Left renal cortex interstitium (tissue), 4 donors: Measurements from ENCODE around the gene TTC7B. TPM values are rescaled to one million over a fixed set of nuclear protein-coding genes. Genes with fewer than 3 reads are reported as not detected.
"Not testable (repeated sequence)": the region's sequence is repeated elsewhere in the genome, so short reads cannot be mapped to it uniquely, and the experiment has no call there.

ENCODE experiments used
- DNase-seq, 4 donors: peaks; one replicate each; pipeline ENCODE4 v3.0.0-alpha.2; 2013; ENCODE audit warnings: low read depth in 4 of 4, low spot score in 2 of 4, missing footprints in 1 of 4
- polyA plus RNA-seq, 4 donors: library from polyadenylated mRNA; unstranded; fragments of 120-200 nt; gene quantifications; one replicate each; pipeline ENCODE4 v1.2.1, GENCODE V29; 2013; ENCODE audit not compliant: insufficient read length in 4 of 4

The TTC7B gene
- polyA plus RNA-seq, 4 donors, result 42.1 to 52.1 (median 45.3) TPM

DNA sequence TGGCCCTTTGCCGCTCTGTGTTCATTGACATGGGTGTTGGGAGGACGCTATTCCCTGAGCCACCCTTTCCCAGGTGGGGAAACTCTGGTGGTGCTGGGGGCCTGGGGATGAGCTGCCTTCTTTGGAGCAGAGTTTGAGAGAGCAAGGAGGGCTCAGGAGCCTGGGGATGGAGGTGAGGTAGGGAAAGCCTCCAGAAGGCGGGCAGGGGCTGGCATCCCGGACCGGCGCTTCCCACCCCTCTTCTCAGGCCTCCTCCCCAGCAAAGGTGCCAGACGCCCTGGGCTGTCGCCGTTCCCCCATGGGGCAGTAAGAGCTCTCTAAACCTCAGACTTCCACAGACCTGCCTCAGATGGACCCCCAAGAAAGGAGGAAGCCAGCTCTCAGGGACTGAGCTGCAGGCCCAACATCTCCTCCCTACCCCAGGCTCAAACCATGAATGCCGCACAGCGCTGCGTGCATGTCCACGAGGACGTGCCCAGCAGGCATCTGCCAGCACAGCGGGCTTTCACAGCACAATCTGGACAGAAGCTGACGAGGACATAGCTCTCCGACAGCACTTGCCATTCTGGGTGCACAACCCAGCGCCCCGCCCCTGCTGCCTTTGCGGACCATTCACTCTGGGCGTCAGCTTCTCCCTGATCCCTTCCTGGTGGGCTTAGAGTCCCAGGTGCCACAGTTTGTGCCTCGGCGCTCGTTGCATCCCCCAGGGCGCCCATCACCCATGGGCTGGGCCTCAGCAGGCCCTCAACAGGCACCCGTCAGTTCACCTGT lies 14.9 kb upstream of the TTC7B start:
- DNase-seq, result no peak

DNA sequence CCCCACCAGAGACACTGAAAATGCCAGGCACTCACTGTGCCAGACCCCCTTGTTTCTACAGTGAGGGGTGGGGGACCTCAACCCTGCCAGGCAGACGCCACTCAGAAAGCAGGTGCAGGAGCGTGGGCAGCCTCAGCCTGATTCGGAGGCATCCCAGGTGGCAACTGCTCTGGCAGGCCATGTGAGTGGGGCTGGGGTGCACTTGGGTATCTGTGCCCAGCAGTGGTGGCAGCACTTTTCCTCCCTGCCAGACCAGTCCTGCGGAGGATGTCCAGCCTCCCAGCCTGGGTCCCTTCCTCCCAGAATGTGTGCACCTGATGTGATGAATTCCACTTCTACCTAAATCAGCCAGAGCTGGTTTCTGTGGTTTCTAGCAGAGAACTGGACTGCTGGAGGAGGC lies 13.4 kb upstream of the TTC7B start:
- DNase-seq, result no peak

DNA sequence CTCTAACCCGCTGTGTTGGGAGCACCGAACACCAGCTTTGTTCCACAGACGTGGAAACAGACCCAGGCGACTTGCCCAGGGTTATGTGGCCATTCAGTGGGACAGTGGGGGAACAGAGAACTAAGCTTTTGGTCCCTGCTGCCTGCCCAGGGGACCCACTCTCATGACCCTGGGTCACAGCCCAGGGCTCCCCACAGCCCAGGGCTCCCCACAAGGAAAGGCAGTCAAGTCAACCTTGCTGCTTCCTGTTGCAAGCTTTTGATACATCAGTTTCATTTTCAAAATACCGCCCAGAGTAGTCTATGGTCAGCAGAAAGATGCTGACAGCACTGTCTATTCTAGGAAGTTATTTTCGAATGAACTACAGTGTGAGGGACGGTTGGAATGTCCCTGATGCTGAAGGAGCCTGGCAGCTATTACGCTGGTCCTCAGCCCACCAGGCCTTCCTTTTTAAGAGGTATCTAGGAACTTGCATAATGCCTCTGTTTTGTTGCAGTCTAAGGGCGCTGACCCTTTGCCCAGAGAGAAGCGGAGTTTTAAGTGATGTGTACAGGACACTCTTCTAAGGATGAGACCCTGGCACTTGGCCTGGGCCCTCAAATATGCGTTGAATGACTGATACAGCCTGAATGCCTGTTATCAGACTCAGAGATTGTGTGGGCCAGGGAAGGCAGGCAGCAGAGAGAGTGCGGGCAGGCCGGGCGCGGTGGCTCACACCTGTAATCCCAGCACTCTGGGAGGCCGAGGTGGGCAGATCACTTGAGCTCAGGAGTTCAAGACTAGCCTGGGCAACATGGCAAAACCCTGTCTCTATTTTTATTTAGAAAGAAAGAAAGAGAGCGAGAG lies 12.6 kb upstream of the TTC7B start:
- DNase-seq, result no peak

DNA sequence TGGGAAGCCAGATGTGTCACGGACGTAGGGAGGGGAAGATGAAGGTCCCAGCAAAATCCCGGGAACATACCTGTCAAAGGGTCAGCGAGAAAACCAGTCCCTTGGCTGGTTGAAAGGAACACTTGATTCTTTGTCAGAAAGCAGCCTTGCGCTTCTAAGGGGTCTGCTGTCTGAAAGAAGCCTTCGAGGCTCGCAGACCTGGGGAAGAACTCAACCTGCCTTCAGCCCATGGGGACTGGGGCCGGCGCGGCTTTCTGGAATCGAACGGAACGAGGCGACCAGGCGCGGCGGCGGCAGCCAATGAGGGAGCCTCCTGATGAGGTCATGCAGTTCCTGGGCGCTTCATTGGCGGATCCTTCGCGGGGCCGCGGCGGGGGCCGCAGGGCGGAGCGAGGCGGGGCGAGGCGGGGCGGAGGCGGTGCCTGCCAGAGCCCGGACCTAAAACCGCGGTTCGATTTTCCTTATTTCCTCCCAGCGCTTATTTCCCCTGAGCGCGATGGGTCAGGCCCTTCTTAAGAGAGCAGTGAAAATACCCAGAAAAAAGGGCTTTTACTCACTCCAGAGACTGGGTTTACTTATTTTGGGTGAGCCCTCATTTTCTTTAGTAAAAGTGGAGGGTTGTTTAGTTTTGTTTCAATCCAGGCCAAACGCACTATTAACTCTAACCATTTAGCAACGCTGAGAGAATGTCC lies 11.8 kb upstream of the TTC7B start:
- peak; percentile 64 to 86 (median 76) for DNase-seq

DNA sequence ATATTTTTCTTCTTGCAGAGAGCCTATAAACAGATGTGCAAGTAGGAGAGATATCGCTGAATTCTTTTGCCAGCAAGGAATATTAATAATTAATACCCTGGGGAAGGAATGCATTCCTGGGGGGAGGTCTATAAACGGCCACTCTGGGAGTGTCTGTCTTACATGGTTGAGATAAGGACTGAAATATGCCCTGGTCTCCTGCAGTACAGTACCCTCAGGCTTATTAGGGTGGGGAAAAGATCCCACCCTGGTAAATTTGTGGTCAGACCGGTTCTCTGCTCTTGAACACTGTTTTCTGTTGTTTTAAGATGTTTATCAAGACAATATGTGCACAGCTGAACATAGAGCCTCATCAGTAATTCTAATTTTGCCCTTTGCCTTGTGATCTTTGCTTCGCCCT lies 7.3 kb upstream of the TTC7B start:
- DNase-seq, result not testable (repeated sequence)

DNA sequence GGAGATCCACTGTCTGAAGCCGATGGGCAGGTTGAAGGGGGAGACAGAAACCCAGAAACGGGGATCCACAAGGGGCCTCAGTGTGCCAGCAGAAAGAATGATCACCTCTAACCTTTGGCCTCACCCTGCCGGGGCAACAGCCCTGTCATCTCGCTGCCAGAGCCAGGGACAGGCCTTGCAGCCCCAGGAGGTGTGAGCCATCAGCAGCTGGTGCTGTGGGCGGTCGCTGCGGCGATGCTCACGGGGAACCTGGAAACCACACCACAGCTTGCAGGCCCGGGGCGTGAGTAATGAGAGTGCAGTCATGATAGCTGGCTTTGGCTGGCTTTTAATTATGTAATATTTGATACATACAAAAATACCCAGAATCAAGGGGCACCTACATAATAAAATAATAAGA lies 4.7 kb upstream of the TTC7B start:
- DNase-seq, result no peak

DNA sequence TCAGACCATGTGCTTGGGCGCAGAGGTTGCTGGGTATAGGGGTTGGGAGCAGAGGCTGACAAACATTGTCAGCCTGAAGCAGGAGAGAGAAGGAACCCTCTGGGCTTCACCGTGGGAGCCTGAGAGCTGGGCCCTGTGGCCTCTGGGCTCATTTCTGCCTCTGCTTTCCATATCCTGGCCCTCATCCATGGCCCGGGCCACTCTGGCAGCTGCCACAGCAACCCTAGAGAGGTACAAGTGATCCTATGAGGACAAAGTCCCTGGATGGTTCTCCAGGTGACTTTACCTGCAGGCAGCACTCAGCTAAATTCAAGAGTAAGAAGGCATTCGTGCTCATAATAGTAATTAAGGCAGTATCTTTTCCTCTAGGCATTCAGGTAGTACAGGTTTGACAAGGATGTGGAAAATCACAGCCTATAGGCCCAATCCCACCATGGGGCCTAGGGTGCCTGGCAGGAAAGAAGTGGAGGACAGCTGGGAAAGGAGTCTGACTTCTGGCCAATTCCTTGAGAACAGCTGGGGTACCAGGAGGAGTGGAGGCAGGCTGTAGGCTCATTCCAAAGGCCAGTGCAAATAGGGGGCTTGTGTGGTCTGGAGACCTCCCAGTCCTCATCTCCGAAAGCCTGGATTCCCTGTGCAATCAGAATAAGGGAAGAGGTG lies 3.6 kb upstream of the TTC7B start:
- DNase-seq, result no peak

DNA sequence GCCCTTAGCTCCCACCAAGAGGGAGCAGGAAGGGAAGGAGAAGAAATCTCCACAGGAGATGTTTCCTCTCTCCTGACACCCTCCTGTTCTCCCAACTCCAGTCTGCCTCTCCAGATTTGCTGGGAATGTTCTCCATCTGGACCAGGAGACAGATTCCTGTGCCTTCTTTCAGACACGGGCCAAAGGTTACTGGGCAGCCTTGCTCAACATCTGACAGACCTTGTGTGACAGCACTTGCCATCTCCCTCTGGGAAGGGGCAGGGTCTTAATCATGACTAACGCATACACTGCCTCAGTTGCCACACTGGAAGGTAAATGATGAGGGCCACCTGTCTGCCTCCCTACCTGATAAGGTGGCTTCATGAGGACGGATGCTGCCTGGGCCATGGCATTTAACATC lies 2.5 kb upstream of the TTC7B start:
- no peak for DNase-seq

DNA sequence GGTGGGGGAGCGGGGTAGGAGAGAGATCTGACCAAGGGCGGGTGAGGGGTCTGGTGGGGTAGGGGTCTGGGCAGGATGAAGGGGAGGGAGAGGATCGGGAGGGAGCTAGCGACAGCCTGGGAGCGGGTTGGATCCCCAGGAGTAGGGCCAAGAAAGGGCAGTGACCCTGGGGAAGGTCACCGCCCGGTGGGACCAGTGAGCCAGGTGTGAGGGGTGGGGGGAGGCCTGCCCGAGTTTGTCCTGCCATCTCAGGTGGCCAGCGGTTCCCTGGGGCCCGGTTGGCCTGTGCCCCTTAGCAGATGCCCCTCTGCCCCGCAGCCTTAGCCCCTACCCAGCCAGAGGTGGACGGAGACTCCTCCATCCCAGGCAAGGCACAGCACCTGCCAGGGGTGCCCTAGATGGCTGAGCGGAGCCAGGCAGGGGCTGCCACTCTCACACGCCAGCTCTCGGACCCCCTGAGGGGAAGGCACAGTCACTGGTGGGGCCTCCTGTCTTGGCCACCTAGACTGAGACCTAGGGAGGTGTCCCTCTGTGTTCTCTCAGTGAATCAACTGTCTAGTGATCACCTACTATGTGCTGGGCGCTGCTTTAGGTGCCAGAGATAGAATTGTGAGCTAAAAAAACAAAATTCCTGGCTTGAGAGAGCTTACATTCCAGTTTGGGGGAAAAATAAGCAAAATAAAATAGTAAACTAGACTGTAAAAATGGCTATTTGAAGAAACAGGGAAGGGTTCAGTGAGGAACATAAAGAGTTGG lies 629 bp upstream of the TTC7B start:
- no peak for DNase-seq

DNA sequence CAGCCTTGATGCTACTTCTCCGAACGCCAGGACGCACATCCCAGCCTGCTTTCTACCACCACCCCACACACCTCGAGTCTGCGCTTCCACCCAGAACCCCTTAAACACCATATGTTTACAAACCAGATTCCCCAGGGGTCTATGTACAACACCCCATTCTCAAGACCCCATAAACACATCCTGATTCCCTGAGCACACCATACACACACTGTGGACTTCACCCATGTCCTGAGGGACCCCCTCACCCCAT lies 733 bp downstream of the TTC7B start:
- no peak for DNase-seq

DNA sequence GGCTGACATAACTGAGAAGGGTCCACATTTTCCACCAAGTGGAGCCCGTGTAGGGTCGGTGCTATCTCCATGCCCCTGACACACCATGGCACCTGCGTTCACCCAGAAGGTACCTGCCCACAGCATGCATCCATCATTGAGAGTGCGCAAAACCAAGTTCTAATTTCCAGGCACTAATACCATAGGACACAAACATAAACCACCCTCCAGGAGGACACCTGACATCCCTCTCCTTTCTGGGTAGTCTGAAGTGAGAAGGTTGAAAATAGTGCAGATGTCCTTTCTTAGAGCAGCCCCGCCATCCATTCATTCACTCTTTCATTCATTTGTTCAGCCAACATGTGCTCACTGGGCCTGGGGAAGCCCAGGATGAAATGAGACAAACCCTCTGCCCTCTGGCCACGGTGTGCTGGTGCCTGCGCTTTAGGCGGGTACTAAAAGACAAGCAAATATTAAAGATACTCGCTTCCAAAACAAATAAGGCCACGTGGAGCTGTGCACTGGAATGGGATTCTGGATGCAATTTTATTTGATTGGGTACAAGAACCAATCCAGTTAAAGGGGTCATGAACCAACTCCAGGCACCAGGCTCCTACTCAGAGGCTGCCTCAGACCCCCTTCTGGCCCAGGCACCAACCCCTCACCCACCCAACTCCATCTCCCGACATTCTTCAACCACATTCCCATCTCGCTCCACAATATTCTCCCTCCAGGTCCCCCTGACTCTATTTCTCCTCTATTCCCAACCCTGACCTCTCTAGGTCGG lies 1.2 kb downstream of the TTC7B start:
- no peak for DNase-seq

DNA sequence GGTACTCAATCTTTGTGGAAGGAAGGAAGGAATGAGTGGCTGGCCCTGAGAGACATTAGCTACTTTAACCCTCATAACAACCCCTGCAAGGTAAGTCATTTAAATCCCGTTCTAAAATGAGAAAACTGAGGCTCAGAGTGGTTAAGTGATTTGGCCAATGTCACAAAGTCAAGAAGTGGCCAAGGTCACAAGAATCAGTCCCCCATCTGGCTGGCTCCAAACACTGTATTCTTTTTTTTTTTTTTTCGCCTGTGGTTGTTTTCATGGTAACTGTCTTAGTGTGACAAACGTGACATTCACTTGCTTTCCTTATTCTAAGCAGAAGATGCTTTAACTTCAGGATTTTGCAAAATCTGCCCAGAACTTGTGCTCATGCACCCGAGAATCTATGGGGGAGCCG lies 2.8 kb downstream of the TTC7B start:
- no peak for DNase-seq

DNA sequence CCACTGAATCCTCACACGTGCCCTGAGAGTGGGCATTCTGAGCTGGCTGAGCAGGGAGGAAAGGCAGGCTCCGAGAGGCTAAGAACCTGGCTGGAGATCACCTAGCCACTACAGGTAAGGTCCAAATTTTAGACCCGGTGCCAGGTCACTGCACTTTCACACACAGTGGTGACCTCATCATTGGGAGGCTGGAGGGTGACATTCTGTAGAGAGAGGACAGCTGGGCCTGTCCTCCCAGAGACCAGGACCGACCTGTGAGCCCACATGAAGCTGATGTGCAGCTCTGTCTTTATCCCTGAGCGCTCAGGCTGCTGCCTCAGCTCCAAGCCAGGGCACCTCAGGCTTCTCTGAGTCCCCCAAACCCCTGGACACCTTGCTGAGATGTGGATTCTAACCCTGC lies 4.1 kb downstream of the TTC7B start:
- DNase-seq, result no peak

DNA sequence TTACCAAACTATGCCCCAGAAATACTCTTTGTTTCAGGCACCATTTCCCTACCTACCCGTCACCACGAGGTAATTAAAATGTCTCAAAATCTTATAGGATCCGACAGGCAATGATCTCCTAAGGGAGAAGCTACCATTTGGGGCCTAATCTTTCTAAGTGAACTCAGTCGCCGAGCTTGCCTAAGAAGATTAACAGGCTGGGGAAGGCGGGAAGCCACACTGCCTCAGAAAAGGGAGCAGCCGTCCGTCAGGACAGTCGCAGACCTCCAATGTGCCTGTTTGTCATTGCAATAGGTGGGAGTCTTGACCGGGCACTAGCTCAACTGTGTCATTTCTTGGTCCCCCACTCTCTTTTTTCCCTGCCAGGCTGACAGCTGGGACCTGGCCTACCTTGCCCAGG lies 4.6 kb downstream of the TTC7B start:
- no peak for DNase-seq

DNA sequence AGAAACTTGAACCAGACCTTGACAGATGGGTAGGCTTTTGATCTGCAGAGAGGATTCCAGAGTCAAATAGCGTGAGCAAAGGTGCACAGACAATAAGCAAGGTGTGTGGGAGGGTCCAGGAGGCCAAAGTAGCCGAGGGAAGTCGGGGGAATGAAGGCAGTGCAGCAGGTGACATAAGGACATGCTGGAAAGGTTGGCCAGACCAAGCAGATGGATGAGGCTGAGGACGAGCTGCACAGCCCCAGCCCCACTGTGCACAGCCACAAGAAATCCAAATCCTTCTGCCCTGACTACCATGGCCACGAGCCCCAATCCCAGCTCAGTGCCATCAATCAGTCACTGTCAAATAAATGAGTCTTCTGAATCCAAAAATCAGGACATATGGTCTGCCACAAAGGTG lies 5.4 kb downstream of the TTC7B start:
- DNase-seq, result no peak

DNA sequence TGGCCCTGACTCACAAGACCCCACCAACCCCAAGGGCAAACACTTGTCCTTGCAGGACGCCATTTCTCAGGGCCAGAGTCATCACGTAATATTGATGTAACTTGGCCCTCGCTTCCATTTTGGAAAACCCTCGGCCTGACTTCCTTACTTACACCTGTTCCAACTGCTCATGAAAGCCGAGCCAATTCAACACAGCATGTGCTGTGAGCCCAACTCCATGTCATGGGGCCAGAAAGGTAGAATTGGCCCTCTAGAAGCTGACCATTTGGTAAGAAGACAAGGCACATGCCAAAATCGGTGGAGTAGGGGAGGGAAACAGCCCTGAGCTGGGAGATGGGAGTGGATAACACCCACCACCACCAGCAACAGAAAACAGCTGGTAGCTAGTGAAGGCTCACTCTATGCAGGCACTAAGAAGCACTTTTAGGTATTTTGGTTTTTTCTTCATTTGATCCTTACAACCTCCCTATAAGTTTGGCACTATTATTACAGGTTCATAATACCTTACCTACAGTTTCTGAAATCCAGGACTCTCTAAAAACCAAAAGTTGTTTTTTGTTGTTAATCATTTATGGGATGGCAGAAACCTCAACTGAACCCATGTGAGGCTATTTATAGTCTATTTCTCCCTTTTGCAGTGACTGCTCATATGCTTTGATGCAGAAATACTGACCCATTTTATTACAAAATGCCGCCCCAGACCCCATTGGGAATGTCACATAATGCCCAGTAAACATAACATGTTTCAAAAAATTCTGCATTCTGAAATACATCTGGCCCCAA lies 6.5 kb downstream of the TTC7B start:
- DNase-seq, result no peak

DNA sequence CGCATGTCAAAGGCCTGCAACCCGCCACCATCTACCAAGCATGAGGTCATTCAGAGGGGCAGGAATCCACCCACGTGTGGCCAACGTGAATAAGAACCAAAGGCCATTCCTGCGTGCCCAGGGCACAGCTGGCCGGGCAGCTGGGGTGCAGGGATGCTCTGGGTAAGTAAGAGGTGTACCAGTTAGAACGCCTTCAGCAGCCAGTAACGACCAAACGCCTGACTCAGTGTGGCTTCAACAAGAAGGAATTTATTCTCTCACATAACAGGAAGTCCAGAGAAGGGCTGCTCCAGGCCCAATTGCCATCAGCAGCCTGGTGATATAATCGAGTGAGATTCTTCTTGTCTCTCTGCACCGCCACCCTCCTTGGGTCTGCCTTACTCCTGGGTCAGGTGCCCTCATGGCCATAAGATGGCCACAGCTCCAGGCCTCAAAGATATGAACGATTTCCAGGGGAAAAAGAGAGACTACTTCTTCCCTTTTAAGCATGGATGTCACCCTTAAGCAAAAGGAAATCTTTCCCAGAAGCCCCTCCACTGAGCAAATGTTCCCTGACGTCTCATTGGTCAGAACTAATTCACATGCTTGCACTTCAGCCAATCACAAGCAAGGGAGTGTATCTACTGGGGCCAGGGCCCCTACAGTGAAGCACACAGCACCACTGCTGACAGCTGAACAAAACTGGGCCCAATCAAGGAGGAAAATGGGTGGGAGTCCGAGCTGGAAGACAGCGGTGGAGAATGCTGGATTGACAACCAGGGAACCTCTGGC lies 7.3 kb downstream of the TTC7B start:
- no peak for DNase-seq

DNA sequence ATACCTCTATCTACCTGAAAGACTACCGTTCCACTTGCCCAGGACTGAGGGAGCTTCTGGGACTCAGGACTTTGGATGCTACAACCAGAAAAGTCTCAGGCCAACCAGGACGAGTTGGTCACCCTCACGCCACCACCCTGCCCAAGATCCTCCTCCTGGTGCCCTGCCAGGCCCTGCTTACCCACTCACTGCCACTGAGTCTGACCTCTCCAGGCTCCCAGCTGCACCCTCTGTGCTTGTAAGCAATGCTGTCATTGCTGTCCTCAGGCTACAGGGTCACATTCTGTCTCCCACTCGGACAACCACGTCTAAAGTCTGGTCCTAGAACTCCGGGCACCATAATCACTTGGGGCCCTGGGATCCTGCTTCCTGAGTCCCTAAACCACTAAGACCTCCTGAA lies 9.2 kb downstream of the TTC7B start:
- no peak for DNase-seq
